ENCODE data around the gene RTP4. TPM values are rescaled to one million over a fixed set of nuclear protein-coding genes. Genes with fewer than 3 reads are reported as not detected.

RTP4 gene
- total RNA-seq, 5 donors from 2014 or later (not counting 1 experiment from before 2014, with no cell fraction given), result 2.1 to 10.4 (median 6.0) TPM

DNA sequence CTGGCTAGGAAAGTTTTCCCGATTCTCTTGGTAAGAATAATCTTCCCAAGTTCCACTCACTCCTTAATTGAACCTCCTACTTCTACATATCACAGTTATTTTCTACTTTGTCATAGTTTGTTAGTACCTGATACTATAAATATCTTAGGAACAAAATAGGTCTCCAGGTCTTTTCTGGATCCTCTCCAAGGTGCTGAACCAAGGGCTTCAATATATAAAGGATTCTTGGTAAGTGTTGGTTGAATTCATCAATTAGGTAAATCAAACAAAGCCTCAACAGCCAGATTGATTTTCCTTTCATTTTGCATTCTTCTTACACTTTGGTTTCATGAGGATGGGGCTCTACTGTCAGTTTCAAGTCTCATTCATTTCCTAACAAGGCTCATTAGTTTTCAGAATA lies 27.6 kb upstream of the RTP4 start:
- H3K27me3 ChIP-seq (replicated peaks in 1 of 2; ENCODE audit: control insufficient read depth in 2 of 2, extremely low read depth in 1 of 2, insufficient read depth in 2 of 2, low read length in 1 of 2), result peaks cover 4 to 17% of the 10 kb centered on the region in 2 experiments
- no peaks in the 10 kb centered on the region for H3K36me3 Mint-ChIP-seq
- H3K4me1 ChIP-seq (ENCODE audit: control insufficient read depth in 1 of 2, extremely low read depth in 1 of 2, insufficient read depth in 2 of 2, low read length in 2 of 2), result no peaks in the 10 kb centered on the region
- no peaks in the 10 kb centered on the region for H3K9me3 ChIP-seq
- H3K27ac Mint-ChIP-seq, result no peak overlapping the region
- peaks cover 27 to 28% of the 10 kb centered on the region in 2 donors for H3K27me3 Mint-ChIP-seq
- ChIA-PET CTCF (interaction anchor here in 1 of 2 donors (0.8 kb wide), 1 partner anchor 23 kb away, joined by 3 read pairs; no protein-coding TSS in a partner anchor), POLR2A (no interaction called here)
- no peak overlapping the region for H3K27ac ChIP-seq (ENCODE audit: low read length)
- DNase-seq (no peak), ATAC-seq (replicated peaks in 1 of 4) (no peak)
- WGBS (ENCODE audit: insufficient coverage), result no CpG with 5 or more reads among the region's 1 CpG
- H3K9me3 Mint-ChIP-seq, result no peaks in the 10 kb centered on the region
- no peaks in the 10 kb centered on the region for H3K36me3 ChIP-seq (ENCODE audit: control insufficient read depth in 2 of 2, extremely low read depth in 1 of 2, insufficient read depth in 1 of 2, low read length in 1 of 2)
- H3K4me3 Mint-ChIP-seq, result no peak overlapping the region
- H3K4me1 Mint-ChIP-seq, result no peaks in the 10 kb centered on the region
- H3K4me3 ChIP-seq (ENCODE audit: control insufficient read depth in 1 of 2, extremely low read depth in 1 of 2, low read length in 1 of 2), result no peak overlapping the region

DNA sequence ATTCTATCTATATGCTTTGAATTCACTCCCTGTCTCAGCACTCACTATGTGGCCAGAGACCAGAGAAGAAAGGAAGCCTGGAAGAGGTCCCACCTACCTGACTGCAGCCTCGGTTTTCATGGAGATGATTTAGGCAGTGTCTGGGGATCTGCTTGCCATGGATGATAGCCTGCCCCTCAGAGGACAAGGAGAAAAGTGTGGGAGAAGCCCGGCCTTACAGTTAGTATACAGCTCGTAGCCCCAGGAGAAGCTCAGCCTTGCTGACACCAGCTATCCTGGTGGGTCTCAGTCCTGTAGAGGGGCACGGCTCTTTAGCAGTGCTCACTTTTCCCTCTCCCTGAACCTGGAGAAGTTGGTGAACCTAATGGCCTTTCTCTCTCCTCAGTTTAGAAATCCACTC lies 25.9 kb upstream of the RTP4 start:
- peaks cover 4 to 17% of the 10 kb centered on the region in 2 experiments for H3K27me3 ChIP-seq (replicated peaks in 1 of 2; ENCODE audit: control insufficient read depth in 2 of 2, extremely low read depth in 1 of 2, insufficient read depth in 2 of 2, low read length in 1 of 2)
- H3K36me3 ChIP-seq (ENCODE audit: control insufficient read depth in 2 of 2, extremely low read depth in 1 of 2, insufficient read depth in 1 of 2, low read length in 1 of 2), result no peaks in the 10 kb centered on the region
- H3K4me3 ChIP-seq (ENCODE audit: control insufficient read depth in 1 of 2, extremely low read depth in 1 of 2, low read length in 1 of 2), result no peak overlapping the region
- H3K9me3 Mint-ChIP-seq, result no peaks in the 10 kb centered on the region
- ChIA-PET POLR2A (no interaction called here), CTCF (interaction anchor here in 1 of 2 donors (0.6 kb wide), 1 partner anchor 12 kb away, joined by 3 read pairs; no protein-coding TSS in a partner anchor)
- WGBS (ENCODE audit: insufficient coverage), result 61% methylated on average over 3 of the region's 4 CpGs
- DNase-seq (no peak), ATAC-seq (replicated peaks in 1 of 4) (no peak)
- no peaks in the 10 kb centered on the region for H3K36me3 Mint-ChIP-seq
- no peaks in the 10 kb centered on the region for H3K4me1 ChIP-seq (ENCODE audit: control insufficient read depth in 1 of 2, extremely low read depth in 1 of 2, insufficient read depth in 2 of 2, low read length in 2 of 2)
- H3K27ac Mint-ChIP-seq, result no peak overlapping the region
- H3K4me3 Mint-ChIP-seq, result no peak overlapping the region
- H3K27me3 Mint-ChIP-seq, result peaks cover 20 to 28% of the 10 kb centered on the region in 2 donors
- no peak overlapping the region for H3K27ac ChIP-seq (ENCODE audit: low read length)
- no peaks in the 10 kb centered on the region for H3K4me1 Mint-ChIP-seq
- no peaks in the 10 kb centered on the region for H3K9me3 ChIP-seq

DNA sequence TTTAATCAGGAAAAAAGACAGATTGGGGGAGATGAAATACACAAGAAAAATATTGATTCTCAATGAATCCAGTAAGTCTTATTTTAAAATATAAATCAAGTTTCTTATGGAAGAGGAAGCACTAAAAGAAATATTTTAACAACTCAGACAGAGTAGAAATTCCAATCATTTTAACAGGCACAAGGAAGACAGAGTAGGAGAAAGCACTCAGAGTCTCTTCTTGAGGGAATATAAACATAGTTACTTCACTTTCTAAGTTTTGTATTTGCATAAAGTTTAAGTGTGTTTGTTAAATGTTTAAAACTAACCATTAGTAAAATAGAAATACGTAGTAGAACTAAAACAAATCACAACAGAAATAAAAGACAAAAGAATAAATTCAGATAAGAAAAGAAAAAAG lies 24.5 kb upstream of the RTP4 start:
- H3K4me1 ChIP-seq (ENCODE audit: control insufficient read depth in 1 of 2, extremely low read depth in 1 of 2, insufficient read depth in 2 of 2, low read length in 2 of 2), result no peaks in the 10 kb centered on the region
- POLR2A ChIA-PET, result no interaction called here

DNA sequence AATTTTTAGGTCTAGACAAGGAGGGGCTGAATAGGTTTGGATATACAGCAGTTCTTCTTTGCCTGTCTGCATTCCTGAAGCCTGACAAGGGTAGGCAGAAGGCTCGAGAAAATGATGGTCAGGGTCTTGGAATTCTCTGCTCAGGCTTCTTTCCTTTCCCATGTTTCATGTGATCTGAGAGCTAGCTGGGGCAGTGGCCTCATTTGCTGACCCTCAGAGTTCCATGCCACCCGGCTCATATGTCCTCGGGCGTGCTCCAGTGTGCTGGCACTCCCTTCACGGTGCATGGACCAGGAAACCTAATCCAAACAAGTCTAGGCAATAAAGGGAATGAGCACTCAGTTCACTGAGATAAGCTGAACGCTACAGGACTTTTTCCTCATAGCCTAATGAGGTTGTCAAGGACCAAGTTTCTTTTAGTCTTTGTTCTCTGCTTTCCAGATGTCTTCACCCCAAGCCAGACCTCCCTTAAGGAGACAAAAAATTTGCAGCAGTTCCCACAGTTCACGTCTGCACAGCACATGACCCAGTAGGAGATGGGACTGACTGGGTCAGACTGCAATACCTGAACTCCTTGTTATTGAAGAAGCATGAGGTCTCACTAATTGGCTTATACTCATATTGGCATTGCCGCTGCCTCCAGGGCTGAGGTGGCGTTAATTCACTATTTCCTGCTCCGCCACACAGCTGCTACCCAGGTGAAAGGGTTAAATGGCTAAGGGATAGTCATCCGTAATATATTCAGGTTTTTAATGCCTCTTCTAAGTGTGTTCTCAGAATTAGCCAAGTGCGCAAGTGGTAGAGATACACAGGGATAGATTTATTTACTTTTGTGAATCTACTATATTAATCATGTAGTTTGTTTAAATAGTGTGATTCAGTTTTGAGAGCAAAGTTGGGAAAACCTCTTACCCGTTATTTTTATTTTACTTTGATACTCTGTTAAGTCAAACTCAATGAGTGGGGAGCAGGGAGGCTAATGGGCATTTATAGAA lies 15.3 kb upstream of the RTP4 start:
- 72% methylated on average over 6 of the region's 13 CpGs for WGBS (ENCODE audit: insufficient coverage)
- H3K4me3 Mint-ChIP-seq, result no peak overlapping the region
- H3K27ac Mint-ChIP-seq, result no peak overlapping the region
- ChIA-PET CTCF (interaction anchor here in 1 of 2 donors (0.6 kb wide), 1 partner anchor 44 kb away, joined by 7 read pairs; no protein-coding TSS in a partner anchor), POLR2A (no interaction called here)
- Histone ChIP-seq H3K36me3 (ENCODE audit: control insufficient read depth in 2 of 2, extremely low read depth in 1 of 2, insufficient read depth in 1 of 2, low read length in 1 of 2) (no peaks in the 10 kb centered on the region), H3K9me3 (no peaks in the 10 kb centered on the region), H3K4me3 (ENCODE audit: control insufficient read depth in 1 of 2, extremely low read depth in 1 of 2, low read length in 1 of 2) (no peak overlapping the region), H3K27me3 (replicated peaks in 1 of 2; ENCODE audit: control insufficient read depth in 2 of 2, extremely low read depth in 1 of 2, insufficient read depth in 2 of 2, low read length in 1 of 2) (peaks cover 0 to 2% of the 10 kb centered on the region in 2 experiments), H3K4me1 (ENCODE audit: control insufficient read depth in 1 of 2, extremely low read depth in 1 of 2, insufficient read depth in 2 of 2, low read length in 2 of 2) (no peaks in the 10 kb centered on the region), H3K27ac (ENCODE audit: low read length) (no peak overlapping the region)
- H3K36me3 Mint-ChIP-seq, result no peaks in the 10 kb centered on the region
- ATAC-seq (replicated peaks in 1 of 4) (no peak), DNase-seq (no peak)
- H3K4me1 Mint-ChIP-seq, result no peaks in the 10 kb centered on the region
- H3K9me3 Mint-ChIP-seq, result no peaks in the 10 kb centered on the region
- H3K27me3 Mint-ChIP-seq, result peaks cover 0 to 4% of the 10 kb centered on the region in 2 donors

More for the DNA sequence above, 24.5 kb upstream of the RTP4 start:
- no peaks in the 10 kb centered on the region for H3K9me3 ChIP-seq
- peaks cover 9 to 21% of the 10 kb centered on the region in 2 donors for H3K27me3 Mint-ChIP-seq
- no peaks in the 10 kb centered on the region for H3K36me3 Mint-ChIP-seq
- no peak overlapping the region for H3K4me3 ChIP-seq (ENCODE audit: control insufficient read depth in 1 of 2, extremely low read depth in 1 of 2, low read length in 1 of 2)
- CTCF ChIA-PET, result no interaction called here
- H3K9me3 Mint-ChIP-seq, result no peaks in the 10 kb centered on the region
- H3K27me3 ChIP-seq (replicated peaks in 1 of 2; ENCODE audit: control insufficient read depth in 2 of 2, extremely low read depth in 1 of 2, insufficient read depth in 2 of 2, low read length in 1 of 2), result peaks cover 4 to 11% of the 10 kb centered on the region in 2 experiments
- ATAC-seq (replicated peaks in 1 of 4) (no peak), DNase-seq (no peak)
- WGBS (ENCODE audit: insufficient coverage), result no CpG with 5 or more reads among the region's 1 CpG
- no peak overlapping the region for H3K4me3 Mint-ChIP-seq
- no peak overlapping the region for H3K27ac Mint-ChIP-seq
- H3K4me1 Mint-ChIP-seq, result no peaks in the 10 kb centered on the region
- no peak overlapping the region for H3K27ac ChIP-seq (ENCODE audit: low read length)
- no peaks in the 10 kb centered on the region for H3K36me3 ChIP-seq (ENCODE audit: control insufficient read depth in 2 of 2, extremely low read depth in 1 of 2, insufficient read depth in 1 of 2, low read length in 1 of 2)

DNA sequence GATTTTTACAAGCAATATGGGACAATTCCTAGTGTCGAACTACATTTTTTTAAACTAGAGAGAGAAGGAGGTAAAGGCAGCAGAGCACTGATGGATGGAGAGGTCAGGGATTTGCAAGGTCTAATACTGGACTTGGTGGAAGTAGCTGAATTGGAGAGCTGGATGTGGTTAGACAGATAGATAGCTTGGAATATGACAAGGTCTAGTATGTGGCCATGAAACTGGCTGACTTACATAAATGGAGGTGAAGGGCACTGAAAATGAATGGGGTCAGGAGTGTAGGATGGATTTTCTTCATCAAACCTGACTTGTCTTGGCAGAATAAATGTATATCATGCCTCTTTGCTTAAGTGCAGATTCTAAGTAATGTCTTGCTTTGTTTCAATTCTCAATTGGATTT lies 10.1 kb upstream of the RTP4 start:
- Histone ChIP-seq H3K27ac (ENCODE audit: low read length) (no peak overlapping the region), H3K9me3 (no peaks in the 10 kb centered on the region), H3K4me1 (ENCODE audit: control insufficient read depth in 1 of 2, extremely low read depth in 1 of 2, insufficient read depth in 2 of 2, low read length in 2 of 2) (no peaks in the 10 kb centered on the region), H3K27me3 (replicated peaks in 1 of 2; ENCODE audit: control insufficient read depth in 2 of 2, extremely low read depth in 1 of 2, insufficient read depth in 2 of 2, low read length in 1 of 2) (peaks cover 0 to 2% of the 10 kb centered on the region in 2 experiments), H3K4me3 (ENCODE audit: control insufficient read depth in 1 of 2, extremely low read depth in 1 of 2, low read length in 1 of 2) (no peak overlapping the region), H3K36me3 (ENCODE audit: control insufficient read depth in 2 of 2, extremely low read depth in 1 of 2, insufficient read depth in 1 of 2, low read length in 1 of 2) (no peaks in the 10 kb centered on the region)
- Mint-ChIP-seq H3K4me3 (no peak overlapping the region), H3K9me3 (no peaks in the 10 kb centered on the region), H3K4me1 (no peaks in the 10 kb centered on the region), H3K36me3 (no peaks in the 10 kb centered on the region), H3K27ac (no peak overlapping the region), H3K27me3 (no peaks in the 10 kb centered on the region)
- ChIA-PET CTCF (interaction anchor here in 1 of 2 donors (1.5 kb wide), 1 partner anchor 9 kb away, joined by 3 read pairs; no protein-coding TSS in a partner anchor), POLR2A (no interaction called here)
- 100% methylated on average over 1 of the region's 1 CpG for WGBS (ENCODE audit: insufficient coverage)
- ATAC-seq (replicated peaks in 1 of 4) (no peak), DNase-seq (no peak)

DNA sequence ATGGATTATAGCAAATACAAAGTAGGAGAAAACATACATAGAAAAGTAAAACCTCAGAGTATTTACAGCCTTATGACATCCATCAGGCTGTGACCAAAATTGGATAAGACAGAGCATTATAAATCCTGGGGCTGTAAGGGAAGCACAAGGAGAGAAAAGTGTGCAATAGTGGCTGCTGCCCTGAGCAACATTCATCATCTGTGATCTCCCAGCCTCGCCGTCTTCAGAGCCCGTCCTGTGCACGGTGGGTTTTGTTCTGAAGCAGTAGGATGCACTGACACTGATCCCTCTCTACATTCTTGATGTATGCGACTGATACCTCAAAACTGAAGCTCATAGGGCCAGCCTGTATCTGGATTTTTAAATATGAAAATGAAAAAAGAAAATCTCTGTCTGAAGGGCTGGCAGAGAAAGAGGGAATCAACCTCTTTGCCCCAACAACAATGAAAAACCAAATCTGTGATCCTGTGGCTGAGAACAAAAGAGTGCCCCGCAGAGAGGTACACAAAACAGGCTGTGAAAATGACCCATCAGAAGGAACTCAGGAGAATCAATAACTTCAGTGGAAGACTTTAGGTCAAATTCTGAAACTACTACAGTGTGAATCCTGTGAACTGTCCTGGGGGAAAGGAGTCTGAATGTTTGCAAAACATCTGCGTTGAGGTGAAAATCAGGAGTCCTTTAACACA lies 8.2 kb upstream of the RTP4 start:
- no peaks in the 10 kb centered on the region for H3K4me1 ChIP-seq (ENCODE audit: control insufficient read depth in 1 of 2, extremely low read depth in 1 of 2, insufficient read depth in 2 of 2, low read length in 2 of 2)
- H3K4me3 ChIP-seq (ENCODE audit: control insufficient read depth in 1 of 2, extremely low read depth in 1 of 2, low read length in 1 of 2), result no peak overlapping the region
- H3K36me3 ChIP-seq (ENCODE audit: control insufficient read depth in 2 of 2, extremely low read depth in 1 of 2, insufficient read depth in 1 of 2, low read length in 1 of 2), result no peaks in the 10 kb centered on the region
- no peaks in the 10 kb centered on the region for H3K9me3 ChIP-seq
- no peak overlapping the region for H3K27ac ChIP-seq (ENCODE audit: low read length)
- WGBS (ENCODE audit: insufficient coverage), result no CpG with 5 or more reads among the region's 7 CpGs
- CTCF ChIA-PET, result no interaction called here
- DNase-seq, result no peak
- no peaks in the 10 kb centered on the region for H3K4me1 Mint-ChIP-seq
- no peaks in the 10 kb centered on the region for H3K27me3 Mint-ChIP-seq
- H3K36me3 Mint-ChIP-seq, result no peaks in the 10 kb centered on the region
- no peaks in the 10 kb centered on the region for H3K9me3 Mint-ChIP-seq
- ATAC-seq (replicated peaks in 1 of 4), result no peak
- no peak overlapping the region for H3K27ac Mint-ChIP-seq
- H3K27me3 ChIP-seq (replicated peaks in 1 of 2; ENCODE audit: control insufficient read depth in 2 of 2, extremely low read depth in 1 of 2, insufficient read depth in 2 of 2, low read length in 1 of 2), result peaks cover 0 to 2% of the 10 kb centered on the region in 2 experiments
- POLR2A ChIA-PET, result interaction anchor here in 1 of 2 donors (0.6 kb wide), 1 partner anchor 790 kb away, joined by 3 read pairs; no protein-coding TSS in a partner anchor
- H3K4me3 Mint-ChIP-seq, result no peak overlapping the region

Data from T-cell (primary cell).